ENCODE results near the gene RNASE11.
"Not testable (repeated sequence)": the region's sequence is repeated elsewhere in the genome, so short reads cannot be mapped to it uniquely, and the experiment has no call there.

RNASE11 gene
- total RNA-seq: 0 reads per million in 4 experiments

- no peak for DNase-seq
Observed at GRCh38 chr14:20587489-20588154, at the start of gene RNASE11. Gene RNASE11 (minus strand): TSS chr14:20588001.

- DNase-seq: peak; percentile 37
Observed at GRCh38 chr14:20632831-20633691, 45.3 kb upstream of the RNASE11 start.

DNA sequence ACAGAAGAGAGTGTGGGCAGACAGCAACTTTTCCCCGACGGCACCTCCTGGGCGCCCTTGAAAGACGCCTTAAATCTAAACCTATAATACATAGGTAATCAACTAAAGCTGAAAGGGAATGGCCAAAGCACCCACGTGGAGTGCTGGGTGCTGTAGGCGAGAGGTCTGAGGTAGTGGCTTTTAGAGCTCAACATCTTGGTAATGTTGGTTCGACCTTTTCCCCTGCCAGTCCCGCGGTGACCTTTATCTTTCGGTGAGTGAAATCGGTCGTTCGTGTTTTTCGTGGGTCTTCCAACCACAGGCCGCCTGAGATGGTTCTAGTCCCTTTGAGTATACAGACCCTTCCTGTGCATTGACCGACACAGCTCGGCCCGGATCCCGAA, 44.6 kb upstream of the RNASE11 start:
- no peak for DNase-seq

GRCh38 chr14:20631880-20632389, 44.1 kb upstream of the RNASE11 start:
- no peak for DNase-seq

DNA sequence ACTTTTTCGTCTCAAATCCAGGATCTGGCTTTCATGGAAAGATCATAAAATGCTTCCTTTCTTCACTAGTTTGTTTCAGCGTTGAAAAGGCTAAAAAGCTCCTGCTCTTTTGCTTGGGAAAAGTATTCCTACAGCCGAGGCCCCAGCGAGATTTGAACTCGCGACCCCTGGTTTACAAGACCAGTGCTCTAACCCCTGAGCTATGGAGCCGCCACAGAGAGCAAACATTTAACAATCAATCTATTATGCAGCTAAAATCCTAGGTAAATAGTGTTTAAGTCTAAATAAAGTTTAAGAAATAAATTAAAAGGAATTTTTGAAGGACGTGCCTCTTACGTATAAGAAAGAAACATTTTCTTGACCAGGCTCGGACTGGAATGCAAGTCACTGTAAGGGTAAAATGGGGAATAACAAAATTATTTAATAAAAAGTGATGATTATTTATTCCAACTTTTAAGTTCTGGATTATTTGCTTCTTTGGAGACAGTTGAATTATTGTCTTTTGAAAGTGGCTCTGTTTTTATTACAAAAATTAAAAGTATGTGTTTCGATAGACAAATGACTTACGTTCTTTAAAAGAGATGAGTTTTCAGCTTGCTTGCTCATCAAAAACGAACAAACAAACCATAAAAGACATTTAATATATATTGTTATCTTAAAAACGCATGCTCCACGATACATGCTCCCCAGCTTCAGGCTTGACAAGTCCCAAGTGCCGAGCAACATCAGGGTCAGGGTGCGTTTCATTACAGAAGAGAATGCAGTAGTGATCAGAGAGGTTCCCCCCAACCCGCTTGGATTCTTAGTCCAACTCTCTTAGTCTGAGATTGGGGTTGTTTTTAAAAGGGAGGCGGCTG, 43.5 kb upstream of the RNASE11 start:
- peak; percentile 16 for DNase-seq

- no peak for DNase-seq
Observed at GRCh38 chr14:20630340-20631022, 42.7 kb upstream of the RNASE11 start.

- DNase-seq: no peak
Observed at GRCh38 chr14:20628063-20628854, 40.5 kb upstream of the RNASE11 start.

DNA sequence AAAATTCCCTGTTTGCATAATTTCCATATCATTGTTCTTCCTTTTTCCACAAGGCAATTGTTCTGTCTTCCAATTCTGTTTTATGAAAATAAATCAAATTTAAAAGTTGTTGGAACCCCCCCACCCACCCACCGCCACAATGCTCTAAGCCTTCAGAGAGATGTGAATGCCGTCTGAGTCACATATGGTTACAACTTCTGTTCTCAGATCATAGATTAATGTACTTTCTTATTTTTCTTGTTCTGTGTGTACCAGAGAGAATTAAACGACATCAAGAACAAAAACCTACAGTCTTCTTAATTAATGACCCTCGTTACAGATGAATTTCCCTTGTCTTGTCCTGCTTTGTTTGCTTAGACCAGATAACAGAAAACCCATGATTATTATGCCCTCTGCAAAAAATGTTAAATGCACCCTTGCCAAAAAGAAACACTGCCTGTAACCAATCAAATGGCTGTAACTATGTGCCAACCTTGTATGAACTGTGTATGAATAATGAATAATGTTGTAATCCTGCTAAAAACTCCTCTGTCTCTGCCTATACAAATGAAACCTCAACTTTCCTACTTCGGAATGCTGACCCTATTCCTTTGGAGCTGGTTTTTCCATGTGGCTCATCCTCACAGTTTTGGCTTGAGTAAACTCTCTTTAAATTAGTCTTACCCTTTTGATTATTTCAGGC, 39.7 kb upstream of the RNASE11 start:
- DNase-seq: no peak

- DNase-seq: no peak
Observed at GRCh38 chr14:20626274-20626673, 38.5 kb upstream of the RNASE11 start.

GRCh38 chr14:20624495-20625070, 36.8 kb upstream of the RNASE11 start:
- peak; percentile 11 for DNase-seq

GRCh38 chr14:20623798-20624197, 36.0 kb upstream of the RNASE11 start:
- DNase-seq: no peak

DNA sequence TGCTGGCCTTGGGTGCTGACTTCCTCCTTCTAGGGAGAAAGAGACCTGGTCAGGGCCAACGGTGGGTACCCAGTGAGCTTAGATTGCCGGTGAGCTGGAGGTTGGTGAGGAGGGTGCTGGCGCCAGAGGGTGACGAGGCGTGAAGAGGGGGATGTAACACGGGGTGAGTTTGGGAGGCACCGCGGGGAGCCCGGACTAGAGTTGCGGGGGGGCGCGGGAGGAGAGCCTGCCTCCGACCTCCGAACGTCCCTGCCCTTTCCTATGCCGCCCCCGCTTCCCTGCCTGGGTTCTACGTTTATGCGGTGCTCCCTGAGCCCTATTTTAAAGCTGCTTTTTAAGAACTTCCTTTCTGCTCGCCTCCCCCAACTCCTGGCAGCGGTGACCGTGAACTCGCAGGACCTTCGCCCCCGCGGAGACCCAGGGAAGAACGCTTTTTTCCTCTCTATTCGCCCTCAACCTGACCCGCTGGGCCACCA, 35.1 kb upstream of the RNASE11 start:
- DNase-seq: no peak

- no peak for DNase-seq
Observed at GRCh38 chr14:20620798-20621478, 33.1 kb upstream of the RNASE11 start.

DNA sequence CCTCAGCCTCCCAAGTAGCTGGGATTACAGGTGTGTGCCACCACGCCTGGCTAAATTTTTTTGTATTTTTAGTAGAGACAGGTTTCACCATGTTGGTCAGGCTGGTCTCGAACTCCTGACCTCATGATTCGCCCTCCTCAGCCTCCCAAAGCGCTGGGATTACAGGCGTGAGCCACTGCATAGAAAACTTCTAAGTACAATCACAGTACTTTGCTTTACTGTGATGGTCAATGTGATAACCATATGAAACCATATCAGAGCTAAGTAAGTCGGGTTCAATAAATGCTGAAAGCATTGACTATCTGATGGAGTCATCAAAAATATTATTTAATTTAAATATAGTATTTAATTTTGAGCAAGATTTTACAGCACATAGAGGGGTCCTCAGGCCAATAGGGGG, 31.9 kb upstream of the RNASE11 start:
- not testable (repeated sequence) for DNase-seq

- DNase-seq: no peak
Observed at GRCh38 chr14:20618271-20618749, 30.5 kb upstream of the RNASE11 start.

DNA sequence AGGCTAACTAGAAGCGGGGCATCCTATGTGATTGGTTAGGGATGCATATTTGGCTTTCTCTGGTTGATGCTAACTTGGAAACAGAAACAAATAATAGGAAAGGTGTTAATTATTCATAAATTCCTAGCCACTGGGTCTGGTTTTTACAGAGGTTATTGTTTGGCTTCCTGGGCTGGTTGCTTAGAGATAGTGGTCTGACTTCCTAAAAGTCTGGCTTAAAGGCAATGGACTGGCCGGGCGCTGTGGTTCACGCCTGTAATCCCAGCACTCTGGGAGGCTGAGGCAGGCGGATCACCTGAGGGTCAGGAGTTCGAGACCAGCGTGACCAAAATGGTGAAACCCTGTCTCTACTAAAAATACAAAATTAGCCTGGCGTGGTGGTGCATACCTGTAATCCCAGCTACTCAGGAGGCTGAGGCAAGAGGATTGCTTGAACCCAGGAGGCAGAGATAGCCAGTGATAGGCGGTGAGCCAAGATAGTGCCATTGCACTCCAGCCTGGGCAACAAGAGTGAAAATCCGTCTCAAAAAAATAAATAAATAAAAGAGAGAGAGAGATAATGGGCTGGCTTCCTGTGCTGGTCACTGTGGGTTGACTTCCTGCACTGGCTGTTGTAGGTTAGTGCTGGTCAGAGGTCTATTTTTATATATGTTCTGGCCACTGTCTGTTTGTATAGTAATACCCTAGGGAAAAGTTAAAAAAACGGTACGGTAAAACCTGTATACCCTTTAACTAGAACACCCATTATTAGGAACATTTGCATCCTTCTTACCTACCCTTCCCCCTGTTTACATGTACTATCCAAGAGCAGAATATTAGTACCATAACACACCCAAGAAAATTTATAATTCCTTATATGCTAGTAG, 29.6 kb upstream of the RNASE11 start:
- DNase-seq: no peak

- no peak for DNase-seq
Observed at GRCh38 chr14:20615996-20616395, 28.2 kb upstream of the RNASE11 start.

GRCh38 chr14:20614038-20614840, 26.4 kb upstream of the RNASE11 start:
- no peak for DNase-seq

Measured in effector CD8-positive, alpha-beta T cell (primary cell).